Central memory CD8-positive, alpha-beta T cell (primary cell): Measurements from ENCODE around the gene GPR12.

Source experiments
- ATAC-seq: fragments of 150-1000 bp; cut with Tn5 transposase; replicated peaks from 2 replicates; pipeline ENCODE4 v1.10.0; 2022; ENCODE audit warnings: mild to moderate bottlenecking, moderate FRiP score, moderate number of reproducible peaks; ENCODE audit not compliant: poor library complexity, severe bottlenecking; ENCODE audit errors: extremely low read depth
- DNase-seq, 2 donors: peaks; one replicate each; pipeline ENCODE4 v3.0.0; 2021; ENCODE audit warnings: low spot score in 2 of 2
- H3K27ac Mint-ChIP-seq: one replicate; pipeline ENCODE4 v1.8.0; 2022; ENCODE audit warnings: low read depth, mild to moderate bottlenecking, moderate library complexity, mixed read lengths
- H3K27me3 Mint-ChIP-seq: one replicate; pipeline ENCODE4 v1.8.0; 2022; ENCODE audit warnings: mixed read lengths
- H3K36me3 Mint-ChIP-seq: one replicate; pipeline ENCODE4 v1.8.0; 2022; ENCODE audit warnings: mild to moderate bottlenecking, moderate library complexity, mixed read lengths; ENCODE audit not compliant: insufficient read depth
- H3K4me1 Mint-ChIP-seq: one replicate; pipeline ENCODE4 v1.8.0; 2022; ENCODE audit warnings: mixed read lengths
- H3K4me3 Mint-ChIP-seq: one replicate; pipeline ENCODE4 v1.8.0; 2022; ENCODE audit warnings: mild to moderate bottlenecking, moderate library complexity, mixed read lengths
- H3K9me3 Mint-ChIP-seq: one replicate; pipeline ENCODE4 v1.8.0; 2022; ENCODE audit warnings: mixed read lengths

GPR12 gene

GRCh38 chr13:26762745-26763345, 2.3 kb upstream of the GPR12 start:
- Mint-ChIP-seq H3K27me3 (peaks cover 80% of the 10 kb centered on the region), H3K4me1 (peaks cover 12% of the 10 kb centered on the region), H3K27ac (no peak overlapping the region), H3K9me3 (no peaks in the 10 kb centered on the region), H3K4me3 (no peak overlapping the region), H3K36me3 (no peaks in the 10 kb centered on the region)
- DNase-seq (no peak), ATAC-seq (no peak)

- Mint-ChIP-seq H3K9me3 (no peaks in the 10 kb centered on the region), H3K36me3 (no peaks in the 10 kb centered on the region), H3K27me3 (peaks cover 75% of the 10 kb centered on the region), H3K4me3 (peak overlapping the region; percentile 50), H3K4me1 (peaks cover 12% of the 10 kb centered on the region), H3K27ac (no peak overlapping the region)
- DNase-seq (no peak), ATAC-seq (no peak)
Measured at GRCh38 chr13:26760832-26761582, 421 bp upstream of the GPR12 start.

GRCh38 chr13:26759249-26759906, 1.2 kb downstream of the GPR12 start:
- ATAC-seq, result no peak
- no peak overlapping the region for H3K27ac Mint-ChIP-seq
- H3K27me3 Mint-ChIP-seq, result peaks cover 70% of the 10 kb centered on the region
- peak overlapping the region; percentile 67 for H3K4me3 Mint-ChIP-seq
- H3K4me1 Mint-ChIP-seq, result peaks cover 12% of the 10 kb centered on the region
- no peaks in the 10 kb centered on the region for H3K9me3 Mint-ChIP-seq
- DNase-seq, result no peak
- H3K36me3 Mint-ChIP-seq, result no peaks in the 10 kb centered on the region

- H3K4me1 Mint-ChIP-seq, result peaks cover 12% of the 10 kb centered on the region
- ATAC-seq (no peak), DNase-seq (no peak)
- H3K4me3 Mint-ChIP-seq, result peak overlapping the region; percentile 67
- H3K27me3 Mint-ChIP-seq, result peaks cover 66% of the 10 kb centered on the region
- H3K9me3 Mint-ChIP-seq, result no peaks in the 10 kb centered on the region
- no peak overlapping the region for H3K27ac Mint-ChIP-seq
- no peaks in the 10 kb centered on the region for H3K36me3 Mint-ChIP-seq
Measured at GRCh38 chr13:26758496-26759157, 2.0 kb downstream of the GPR12 start.

- DNase-seq, result no peak
- no peak for ATAC-seq
- Mint-ChIP-seq H3K4me3 (no peak overlapping the region), H3K27ac (no peak overlapping the region), H3K4me1 (peaks cover 12% of the 10 kb centered on the region), H3K27me3 (peaks cover 58% of the 10 kb centered on the region), H3K9me3 (no peaks in the 10 kb centered on the region), H3K36me3 (no peaks in the 10 kb centered on the region)
Measured at GRCh38 chr13:26756961-26757360, 3.6 kb downstream of the GPR12 start.

- Mint-ChIP-seq H3K27ac (no peak overlapping the region), H3K27me3 (peaks cover 42% of the 10 kb centered on the region), H3K36me3 (no peaks in the 10 kb centered on the region), H3K4me1 (no peaks in the 10 kb centered on the region), H3K9me3 (no peaks in the 10 kb centered on the region), H3K4me3 (no peak overlapping the region)
- no peak for DNase-seq
- no peak for ATAC-seq
Measured at GRCh38 chr13:26752671-26753070, 7.9 kb downstream of the GPR12 start.

GRCh38 chr13:26749905-26750304, 10.7 kb downstream of the GPR12 start:
- no peak for DNase-seq
- no peak for ATAC-seq
- H3K36me3 Mint-ChIP-seq, result no peaks in the 10 kb centered on the region
- peaks cover 52% of the 10 kb centered on the region for H3K27me3 Mint-ChIP-seq
- H3K4me1 Mint-ChIP-seq, result no peaks in the 10 kb centered on the region
- no peaks in the 10 kb centered on the region for H3K9me3 Mint-ChIP-seq
- no peak overlapping the region for H3K27ac Mint-ChIP-seq
- no peak overlapping the region for H3K4me3 Mint-ChIP-seq

GRCh38 chr13:26749285-26749684, 11.3 kb downstream of the GPR12 start:
- Mint-ChIP-seq H3K4me3 (no peak overlapping the region), H3K27me3 (peaks cover 57% of the 10 kb centered on the region), H3K4me1 (no peaks in the 10 kb centered on the region), H3K36me3 (no peaks in the 10 kb centered on the region), H3K9me3 (no peaks in the 10 kb centered on the region), H3K27ac (no peak overlapping the region)
- ATAC-seq, result no peak
- no peak for DNase-seq

- no peaks in the 10 kb centered on the region for H3K36me3 Mint-ChIP-seq
- H3K9me3 Mint-ChIP-seq, result no peaks in the 10 kb centered on the region
- H3K27ac Mint-ChIP-seq, result no peak overlapping the region
- no peak overlapping the region for H3K4me3 Mint-ChIP-seq
- ATAC-seq (no peak), DNase-seq (no peak)
- H3K4me1 Mint-ChIP-seq, result no peaks in the 10 kb centered on the region
- H3K27me3 Mint-ChIP-seq, result peaks cover 70% of the 10 kb centered on the region
Measured at GRCh38 chr13:26747706-26748105, 12.9 kb downstream of the GPR12 start.

- H3K27me3 Mint-ChIP-seq, result peaks cover 63% of the 10 kb centered on the region
- no peaks in the 10 kb centered on the region for H3K4me1 Mint-ChIP-seq
- H3K4me3 Mint-ChIP-seq, result no peak overlapping the region
- peaks cover 7% of the 10 kb centered on the region for H3K9me3 Mint-ChIP-seq
- DNase-seq, result no peak
- H3K36me3 Mint-ChIP-seq, result no peaks in the 10 kb centered on the region
- no peak for ATAC-seq
- no peak overlapping the region for H3K27ac Mint-ChIP-seq
Measured at GRCh38 chr13:26743971-26744370, 16.6 kb downstream of the GPR12 start.

- H3K27ac Mint-ChIP-seq, result no peak overlapping the region
- ATAC-seq, result no peak
- H3K4me1 Mint-ChIP-seq, result no peaks in the 10 kb centered on the region
- H3K4me3 Mint-ChIP-seq, result no peak overlapping the region
- no peak for DNase-seq
- H3K9me3 Mint-ChIP-seq, result peaks cover 13% of the 10 kb centered on the region
- peaks cover 72% of the 10 kb centered on the region for H3K27me3 Mint-ChIP-seq
- no peaks in the 10 kb centered on the region for H3K36me3 Mint-ChIP-seq
Measured at GRCh38 chr13:26742691-26743358, 17.8 kb downstream of the GPR12 start.

- H3K4me1 Mint-ChIP-seq, result no peaks in the 10 kb centered on the region
Measured at GRCh38 chr13:26735677-26736076, 24.9 kb downstream of the GPR12 start.

More at GRCh38 chr13:26735677-26736076, 24.9 kb downstream of the GPR12 start:
- Mint-ChIP-seq H3K27me3 (peaks cover 49% of the 10 kb centered on the region), H3K4me3 (no peak overlapping the region), H3K9me3 (peaks cover 19% of the 10 kb centered on the region), H3K27ac (no peak overlapping the region), H3K36me3 (no peaks in the 10 kb centered on the region)
- DNase-seq (no peak), ATAC-seq (no peak)
